ENCODE results near the gene FAM131A.

The FAM131A gene

DNA sequence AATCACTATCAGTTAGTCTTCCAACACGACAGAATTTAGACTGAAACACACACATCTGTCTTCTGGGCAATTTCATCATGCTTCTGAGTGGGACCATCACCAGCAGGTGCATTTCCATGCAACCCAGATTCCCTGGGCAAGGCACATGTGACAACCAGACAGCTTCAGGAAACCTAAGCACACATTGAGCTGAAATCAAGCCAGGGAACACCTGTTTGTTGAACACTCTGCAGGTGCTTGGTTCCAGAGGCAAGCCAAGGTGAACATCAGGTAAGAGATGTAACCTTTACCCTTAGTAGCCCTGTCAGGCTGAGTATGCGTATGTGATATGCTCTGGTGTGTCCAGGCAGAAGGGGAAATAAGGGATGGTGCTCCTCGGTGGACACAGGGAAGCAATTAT, 41.6 kb upstream of the FAM131A start:
- TF ChIP-seq, protein P1, sequence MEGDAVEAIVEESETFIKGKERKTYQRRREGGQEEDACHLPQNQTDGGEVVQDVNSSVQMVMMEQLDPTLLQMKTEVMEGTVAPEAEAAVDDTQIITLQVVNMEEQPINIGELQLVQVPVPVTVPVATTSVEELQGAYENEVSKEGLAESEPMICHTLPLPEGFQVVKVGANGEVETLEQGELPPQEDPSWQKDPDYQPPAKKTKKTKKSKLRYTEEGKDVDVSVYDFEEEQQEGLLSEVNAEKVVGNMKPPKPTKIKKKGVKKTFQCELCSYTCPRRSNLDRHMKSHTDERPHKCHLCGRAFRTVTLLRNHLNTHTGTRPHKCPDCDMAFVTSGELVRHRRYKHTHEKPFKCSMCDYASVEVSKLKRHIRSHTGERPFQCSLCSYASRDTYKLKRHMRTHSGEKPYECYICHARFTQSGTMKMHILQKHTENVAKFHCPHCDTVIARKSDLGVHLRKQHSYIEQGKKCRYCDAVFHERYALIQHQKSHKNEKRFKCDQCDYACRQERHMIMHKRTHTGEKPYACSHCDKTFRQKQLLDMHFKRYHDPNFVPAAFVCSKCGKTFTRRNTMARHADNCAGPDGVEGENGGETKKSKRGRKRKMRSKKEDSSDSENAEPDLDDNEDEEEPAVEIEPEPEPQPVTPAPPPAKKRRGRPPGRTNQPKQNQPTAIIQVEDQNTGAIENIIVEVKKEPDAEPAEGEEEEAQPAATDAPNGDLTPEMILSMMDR (IDR thresholded peaks at IDR 0.05) = no peak
- Histone ChIP-seq H3K4me1 (ENCODE audit: control insufficient read depth in 1 of 2, insufficient read depth in 1 of 2, low read depth in 1 of 2, low read length in 1 of 2) (peaks cover 18% of the 10 kb centered on the region in 2 experiments), H3K9me3 (no peaks in the 10 kb centered on the region), H3K4me3 (ENCODE audit: low read depth in 1 of 2, low read length in 1 of 2) (no peak overlapping the region), H3K36me3 (peaks cover 6% of the 10 kb centered on the region), H3K27me3 (peaks cover 14% of the 10 kb centered on the region), H3K27ac (no peak overlapping the region)

DNA sequence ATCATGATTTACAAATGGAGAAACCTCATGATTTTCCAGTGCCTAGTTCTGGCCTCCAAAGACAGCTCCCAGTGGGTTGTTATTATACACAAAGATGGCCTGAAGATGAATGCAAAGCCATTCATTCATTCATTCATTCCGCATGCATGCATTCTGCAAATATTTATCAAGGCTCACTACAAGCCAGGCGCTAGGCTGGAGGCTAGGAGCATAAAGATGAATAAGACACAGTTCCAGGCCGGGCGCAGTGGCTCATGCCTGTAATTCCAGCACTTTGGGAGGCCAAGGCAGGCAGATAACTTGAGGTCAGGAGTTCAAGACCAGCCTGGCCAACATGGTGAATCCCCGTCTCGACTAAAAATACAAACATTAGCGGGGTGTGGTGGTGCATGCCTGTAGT, 40.8 kb upstream of the FAM131A start:
- TF ChIP-seq, protein P1 (IDR thresholded peaks at IDR 0.05) = no peak

DNA sequence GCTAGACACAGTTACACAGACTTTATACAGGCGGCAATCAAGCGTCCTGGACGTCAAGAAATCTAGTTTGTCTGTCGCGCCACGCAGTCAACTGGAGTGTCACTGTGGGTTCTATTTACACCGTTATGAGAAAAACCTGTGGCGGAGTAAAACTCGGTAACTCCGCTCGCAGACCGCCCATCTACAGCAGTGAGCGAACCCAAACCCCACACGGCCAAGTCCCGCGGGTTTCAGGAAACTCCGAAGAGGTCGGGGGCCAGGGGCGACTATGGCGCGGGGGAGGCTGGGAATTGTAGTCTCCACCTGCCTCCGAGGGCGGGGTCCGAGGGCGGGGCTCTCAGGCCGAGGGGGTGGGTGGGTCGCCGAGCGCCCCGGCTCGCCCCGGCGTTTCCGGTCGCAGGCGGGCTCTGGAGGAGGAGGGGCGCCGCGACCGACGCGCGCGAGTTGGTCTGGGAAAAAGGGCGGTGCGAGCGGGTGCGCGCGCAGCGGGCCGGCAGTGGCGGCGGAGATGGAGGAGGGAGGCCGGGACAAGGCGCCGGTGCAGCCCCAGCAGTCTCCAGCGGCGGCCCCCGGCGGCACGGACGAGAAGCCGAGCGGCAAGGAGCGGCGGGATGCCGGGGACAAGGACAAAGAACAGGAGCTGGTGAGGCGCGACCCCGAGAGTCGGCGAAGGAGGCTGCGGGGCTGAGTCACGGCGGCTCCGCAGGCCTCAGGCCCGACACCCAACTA, 38.5 kb upstream of the FAM131A start, which contains the start of gene PSMD2:
Gene PSMD2 (plus strand): TSS at position 483 of the 729 bp plus-strand sequence. CDS start 26 bp downstream, at position 509.
- Histone ChIP-seq H3K27ac (peak within 1 kb of the TSS; percentile 84), H3K36me3 (peaks cover 35% of the 10 kb centered on the region), H3K9me3 (no peaks in the 10 kb centered on the region), H3K4me1 (ENCODE audit: control insufficient read depth in 1 of 2, insufficient read depth in 1 of 2, low read depth in 1 of 2, low read length in 1 of 2) (peaks cover 18% of the 10 kb centered on the region in 2 experiments), H3K4me3 (ENCODE audit: low read depth in 1 of 2, low read length in 1 of 2) (peak within 1 kb of the TSS; percentile 85 to 94), H3K27me3 (peaks cover 14% of the 10 kb centered on the region)
- TF ChIP-seq, protein P1 (IDR thresholded peaks at IDR 0.05) = peak; percentile 45

More for the DNA sequence above, 40.8 kb upstream of the FAM131A start:
- H3K4me1 ChIP-seq (ENCODE audit: control insufficient read depth in 1 of 2, insufficient read depth in 1 of 2, low read depth in 1 of 2, low read length in 1 of 2) = peaks cover 18% of the 10 kb centered on the region in 2 experiments
- no peak overlapping the region for H3K4me3 ChIP-seq (ENCODE audit: low read depth in 1 of 2, low read length in 1 of 2)
- peaks cover 12% of the 10 kb centered on the region for H3K36me3 ChIP-seq
- no peaks in the 10 kb centered on the region for H3K9me3 ChIP-seq
- peaks cover 14% of the 10 kb centered on the region for H3K27me3 ChIP-seq
- no peak overlapping the region for H3K27ac ChIP-seq

DNA sequence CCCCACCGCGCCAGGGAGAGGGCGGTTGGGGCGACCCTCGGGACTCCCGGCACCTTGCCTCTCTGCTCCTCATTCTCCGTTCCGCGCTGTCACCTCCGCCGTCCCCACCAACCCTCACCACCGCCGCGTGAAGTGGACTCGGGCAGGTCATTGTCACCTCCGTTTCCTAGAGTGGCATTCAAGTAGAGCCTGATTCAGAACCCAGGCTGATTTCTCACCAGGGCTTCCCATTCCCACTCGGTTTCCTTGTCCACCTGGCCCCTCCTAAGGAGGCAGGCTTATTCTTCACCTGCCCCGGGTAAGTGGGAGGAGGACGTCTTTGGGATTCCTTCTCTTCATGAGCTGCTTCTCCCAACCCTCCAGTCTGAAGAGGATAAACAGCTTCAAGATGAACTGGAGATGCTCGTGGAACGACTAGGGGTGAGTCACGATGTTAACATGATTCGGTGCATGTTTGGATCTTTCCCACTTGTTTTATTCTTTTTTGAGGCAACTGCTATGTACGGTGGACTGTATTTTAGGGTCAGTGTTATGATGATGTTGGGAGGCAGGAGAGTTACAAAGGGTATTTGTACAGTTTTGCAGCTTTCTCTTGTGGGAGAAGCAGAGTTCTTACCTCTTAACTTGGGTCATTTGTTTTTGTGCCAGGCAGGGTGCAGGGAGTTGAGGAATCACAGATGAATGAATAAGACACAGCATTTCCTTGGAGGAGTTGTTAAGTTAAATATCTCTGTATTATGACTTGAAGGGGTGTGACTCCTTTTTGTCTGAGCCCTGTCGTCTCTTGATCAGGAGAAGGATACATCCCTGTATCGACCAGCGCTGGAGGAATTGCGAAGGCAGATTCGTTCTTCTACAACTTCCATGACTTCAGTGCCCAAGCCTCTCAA, 37.7 kb upstream of the FAM131A start:
- no peaks in the 10 kb centered on the region for H3K9me3 ChIP-seq
- peaks cover 12% of the 10 kb centered on the region for H3K27me3 ChIP-seq
- H3K36me3 ChIP-seq = peaks cover 43% of the 10 kb centered on the region
- peak overlapping the region; percentile 84 for H3K27ac ChIP-seq
- peaks cover 18% of the 10 kb centered on the region in 2 experiments for H3K4me1 ChIP-seq (ENCODE audit: control insufficient read depth in 1 of 2, insufficient read depth in 1 of 2, low read depth in 1 of 2, low read length in 1 of 2)
- peak overlapping the region; percentile 85 to 94 for H3K4me3 ChIP-seq (ENCODE audit: low read depth in 1 of 2, low read length in 1 of 2)
- TF ChIP-seq, protein P1 (IDR thresholded peaks at IDR 0.05) = no peak

DNA sequence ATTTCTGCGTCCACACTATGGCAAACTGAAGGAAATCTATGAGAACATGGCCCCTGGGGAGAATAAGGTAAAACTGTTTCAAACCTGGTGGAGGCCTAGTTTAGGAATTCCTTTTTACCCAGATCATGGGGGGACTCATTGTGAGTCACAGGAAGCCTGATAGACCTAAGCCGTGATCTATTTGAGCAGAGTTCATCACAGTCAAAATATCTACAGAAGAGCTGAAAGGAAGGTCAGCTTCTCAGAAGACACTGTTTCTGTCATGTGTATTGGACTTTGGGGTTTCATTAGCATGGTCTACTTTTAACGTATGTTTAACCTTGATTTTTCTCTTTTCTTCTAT, 37.1 kb upstream of the FAM131A start:
- H3K4me3 ChIP-seq (ENCODE audit: low read depth in 1 of 2, low read length in 1 of 2) = no peak overlapping the region
- H3K27me3 ChIP-seq = peaks cover 6% of the 10 kb centered on the region
- TF ChIP-seq, protein P1 (IDR thresholded peaks at IDR 0.05) = no peak
- no peaks in the 10 kb centered on the region for H3K9me3 ChIP-seq
- H3K36me3 ChIP-seq = peaks cover 49% of the 10 kb centered on the region
- H3K4me1 ChIP-seq (ENCODE audit: control insufficient read depth in 1 of 2, insufficient read depth in 1 of 2, low read depth in 1 of 2, low read length in 1 of 2) = peaks cover 18% of the 10 kb centered on the region in 2 experiments
- H3K27ac ChIP-seq = no peak overlapping the region
